ENCODE results near the gene LGALS3BP. TPM values are rescaled to one million over a fixed set of nuclear protein-coding genes. Genes with fewer than 3 reads are reported as not detected.
"Not testable (repeated sequence)": the region's sequence is repeated elsewhere in the genome, so short reads cannot be mapped to it uniquely, and the experiment has no call there.

The LGALS3BP gene
- total and polyA plus RNA-seq, 10 donors = 33.6 to 188 (median 100) TPM

- intact Hi-C loops (cut with DNase I; ENCODE audit: low total_unique reads) = no loop called here
- no peak for TF ChIP-seq POLR2AphosphoS5 (IDR thresholded peaks at IDR 0.05)
- no peak for TF ChIP-seq POLR2A (IDR thresholded peaks at IDR 0.05)
- TF ChIP-seq CTCF (IDR thresholded peaks at IDR 0.05 in 8 of 11, conservative IDR thresholded peaks at IDR 0.05 in 3 of 11) = no peak
- Histone ChIP-seq H3K36me3 (no peaks in the 10 kb centered on the region), H3K4me1 (peaks cover 2 to 20% (median 13%) of the 10 kb centered on the region in 6 donors), H3K9me3 (peaks cover 0 to 22% (median 17%) of the 10 kb centered on the region in 8 donors), H3K27me3 (replicated peaks in 1 of 7) (no peaks in the 10 kb centered on the region), H3K27ac (peak overlapping the region in 3 of 8 donors; percentile 54 to 69 (median 56)), H3K4me3 (no peak overlapping the region)
- WGBS, 5 donors = 59 to 80% (median 69%) methylated on average over 8 of the region's 8 CpGs
- no peak for DNase-seq
Measured at GRCh38 chr17:78946631-78947030, 33.1 kb downstream of the LGALS3BP start.

GRCh38 chr17:78946131-78946530, 33.6 kb downstream of the LGALS3BP start:
- 68 to 77% (median 72%) methylated on average over 7 of the region's 7 CpGs for WGBS, 5 donors
- H3K27me3 ChIP-seq (replicated peaks in 1 of 7) = no peaks in the 10 kb centered on the region
- H3K27ac ChIP-seq = peak overlapping the region in 1 of 8 donors; percentile 56
- intact Hi-C loops (cut with DNase I; ENCODE audit: low total_unique reads) = no loop called here
- DNase-seq = no peak
- TF ChIP-seq POLR2AphosphoS5 (IDR thresholded peaks at IDR 0.05) (no peak), CTCF (IDR thresholded peaks at IDR 0.05 in 8 of 11, conservative IDR thresholded peaks at IDR 0.05 in 3 of 11) (no peak), POLR2A (IDR thresholded peaks at IDR 0.05) (no peak)
- peaks cover 0 to 19% (median 12%) of the 10 kb centered on the region in 6 donors for H3K4me1 ChIP-seq
- no peaks in the 10 kb centered on the region for H3K36me3 ChIP-seq
- peaks cover 0 to 17% (median 13%) of the 10 kb centered on the region in 8 donors for H3K9me3 ChIP-seq
- no peak overlapping the region for H3K4me3 ChIP-seq

- intact Hi-C loops (cut with DNase I; ENCODE audit: low total_unique reads); DNase-seq; H3K27ac ChIP-seq; H3K36me3 ChIP-seq; H3K27me3 ChIP-seq (replicated peaks in 1 of 7); H3K4me3 ChIP-seq: not testable (repeated sequence)
- H3K9me3 ChIP-seq = peaks cover 0 to 11% (median 7%) of the 10 kb centered on the region in 8 donors
- peaks cover 0 to 20% (median 14%) of the 10 kb centered on the region in 6 donors for H3K4me1 ChIP-seq
- WGBS, 5 donors = 85 to 94% (median 91%) methylated on average over 12 of the region's 12 CpGs
Measured at GRCh38 chr17:78945455-78945854, 34.3 kb downstream of the LGALS3BP start.

GRCh38 chr17:78944956-78945355, 34.8 kb downstream of the LGALS3BP start:
- peaks cover 0 to 6% (median 2%) of the 10 kb centered on the region in 8 donors for H3K9me3 ChIP-seq
- H3K36me3 ChIP-seq = no peaks in the 10 kb centered on the region
- no peak overlapping the region for H3K27ac ChIP-seq
- H3K4me3 ChIP-seq = no peak overlapping the region
- DNase-seq = no peak
- no peak for TF ChIP-seq POLR2A (IDR thresholded peaks at IDR 0.05)
- no peak for TF ChIP-seq CTCF (IDR thresholded peaks at IDR 0.05 in 8 of 11, conservative IDR thresholded peaks at IDR 0.05 in 3 of 11)
- no peak for TF ChIP-seq POLR2AphosphoS5 (IDR thresholded peaks at IDR 0.05)
- intact Hi-C loops (cut with DNase I; ENCODE audit: low total_unique reads) = no loop called here
- 70 to 79% (median 72%) methylated on average over 10 of the region's 10 CpGs for WGBS, 5 donors
- no peaks in the 10 kb centered on the region for H3K27me3 ChIP-seq (replicated peaks in 1 of 7)
- H3K4me1 ChIP-seq = peaks cover 0 to 24% (median 14%) of the 10 kb centered on the region in 6 donors

GRCh38 chr17:78944026-78944425, 35.7 kb downstream of the LGALS3BP start:
- whole genome bisulfite sequencing, 5 donors = 74 to 92% (median 91%) methylated on average over 7 of the region's 7 CpGs
- intact Hi-C loops (cut with DNase I; ENCODE audit: low total_unique reads) = no loop called here
- no peak for DNase-seq
- H3K4me3 ChIP-seq = no peak overlapping the region
- no peaks in the 10 kb centered on the region for H3K27me3 ChIP-seq (replicated peaks in 1 of 7)
- TF ChIP-seq POLR2AphosphoS5 (IDR thresholded peaks at IDR 0.05) (no peak), POLR2A (IDR thresholded peaks at IDR 0.05) (no peak), CTCF (IDR thresholded peaks at IDR 0.05 in 8 of 11, conservative IDR thresholded peaks at IDR 0.05 in 3 of 11) (no peak)
- H3K36me3 ChIP-seq = no peaks in the 10 kb centered on the region
- H3K4me1 ChIP-seq = peaks cover 0 to 24% (median 14%) of the 10 kb centered on the region in 6 donors
- no peak overlapping the region for H3K27ac ChIP-seq
- H3K9me3 ChIP-seq = no peaks in the 10 kb centered on the region

All from spleen (tissue), 11 donors.